ENCODE results near the gene PLCB1.

Gene PLCB1

DNA sequence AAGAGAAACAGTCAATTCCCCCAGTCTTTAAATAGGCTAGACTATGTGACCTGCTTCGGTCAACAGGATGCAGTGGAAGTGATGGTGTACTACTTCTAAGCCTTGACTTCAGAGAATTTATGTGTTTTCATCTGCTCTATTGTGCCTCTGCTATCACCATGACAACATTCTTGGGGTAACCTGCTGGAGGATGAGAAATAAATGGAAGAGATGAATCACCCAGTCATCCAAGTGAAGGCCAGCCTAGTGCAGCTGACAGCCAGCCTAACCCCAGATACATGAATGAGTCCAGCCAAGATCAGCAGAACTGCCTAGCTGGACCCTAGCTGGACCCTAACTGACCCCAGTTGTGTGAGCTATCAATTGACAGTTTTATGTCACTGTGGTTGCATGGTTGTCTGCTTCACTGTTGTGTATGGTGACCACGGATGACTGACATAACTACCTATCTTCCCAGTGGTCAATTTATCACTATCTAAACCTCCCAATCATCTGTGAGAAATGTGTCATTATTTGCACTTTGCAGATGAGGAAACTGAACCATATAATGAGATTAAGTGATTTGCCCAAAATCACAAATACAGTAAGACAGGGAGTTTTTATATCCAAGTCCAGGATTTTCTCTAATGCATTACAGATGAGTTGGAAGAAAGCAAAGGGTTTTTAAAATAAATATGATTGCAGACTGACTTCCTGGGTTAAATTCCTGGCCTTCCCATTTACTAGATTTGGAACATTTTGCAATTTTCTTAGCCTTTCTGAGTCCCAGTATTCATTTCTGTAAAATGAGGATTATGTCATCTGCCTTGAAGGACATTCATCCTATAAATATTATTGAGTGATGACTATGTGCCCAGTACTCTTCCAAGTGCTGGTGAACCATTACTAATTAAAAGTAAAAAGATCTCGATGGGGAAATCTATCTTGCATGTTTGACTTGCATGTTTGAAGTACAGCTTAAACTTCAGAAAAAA lies 800.4 kb downstream of the PLCB1 start:
- DNase-seq = no peak

DNA sequence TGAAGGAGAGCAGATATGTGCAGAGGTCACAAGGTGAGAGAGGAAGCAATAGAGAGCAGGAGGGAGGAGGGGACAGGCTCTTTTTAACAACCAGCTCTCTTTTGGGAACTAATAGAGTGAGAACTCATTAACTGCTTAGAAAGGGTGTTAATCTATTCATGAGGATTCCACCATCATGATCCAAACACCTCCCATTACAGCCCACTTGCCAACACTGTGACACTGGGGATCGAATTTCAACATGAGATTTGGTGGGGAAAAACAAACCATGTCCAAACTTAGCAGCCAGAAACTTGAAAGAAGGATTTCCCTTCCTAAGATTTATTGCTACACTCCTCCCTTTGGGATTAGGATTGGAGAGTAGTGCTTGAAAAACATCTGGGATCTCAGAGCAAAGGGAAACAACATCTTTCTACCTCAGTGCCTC lies 801.3 kb downstream of the PLCB1 start:
- no peak for DNase-seq

DNA sequence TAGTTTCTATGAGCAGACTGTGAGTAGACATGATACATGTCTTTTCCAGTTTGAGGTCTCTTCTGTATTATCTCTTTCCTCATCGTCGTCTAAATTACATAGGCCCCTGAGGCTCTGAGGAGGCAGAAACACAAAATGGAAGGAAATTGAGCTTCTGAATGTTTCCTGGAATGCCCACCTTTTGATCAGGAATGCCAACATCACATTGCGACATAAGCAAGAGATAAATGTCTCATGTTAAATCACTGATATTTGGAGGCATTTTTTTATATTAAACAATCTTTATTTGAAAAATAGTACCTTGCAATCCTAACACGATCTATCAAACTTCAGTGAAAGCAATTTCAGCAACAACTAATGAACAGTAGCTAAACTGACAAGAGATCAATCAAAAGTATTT lies 802.3 kb downstream of the PLCB1 start:
- no peak for DNase-seq

All from DMS79 (cell line).